Fibroblast of skin of right biceps (primary cell): ENCODE results near the gene TIMM13.

Source experiments
- DNase-seq: peaks from one replicate; pipeline ENCODE4 v3.0.0-alpha.2; 2013

Gene TIMM13

GRCh38 chr19:2454962-2455850 is 27.8 kb upstream of the TIMM13 start:
- no peak for DNase-seq

- no peak for DNase-seq
These were observed 27.0 kb upstream of the TIMM13 start for GRCh38 chr19:2454199-2454961.

- no peak for DNase-seq
These were observed 26.1 kb upstream of the TIMM13 start for GRCh38 chr19:2453431-2454025.

- DNase-seq: no peak
These were observed 24.4 kb upstream of the TIMM13 start for GRCh38 chr19:2451741-2452140.

GRCh38 chr19:2451138-2451537 is 23.8 kb upstream of the TIMM13 start:
- DNase-seq: no peak

GRCh38 chr19:2449019-2449418 is 21.6 kb upstream of the TIMM13 start:
- peak; percentile 20 for DNase-seq

- no peak for DNase-seq
These were observed 19.0 kb upstream of the TIMM13 start for GRCh38 chr19:2446381-2446780.

GRCh38 chr19:2444251-2445002 is 17.0 kb upstream of the TIMM13 start:
- DNase-seq: no peak

- no peak for DNase-seq
These were observed 16.4 kb upstream of the TIMM13 start for GRCh38 chr19:2443785-2444182.

GRCh38 chr19:2443116-2443784 is 15.9 kb upstream of the TIMM13 start:
- DNase-seq: no peak

- no peak for DNase-seq
These were observed 13.8 kb upstream of the TIMM13 start for GRCh38 chr19:2441096-2441752.

- DNase-seq: no peak
These were observed 13.1 kb upstream of the TIMM13 start for GRCh38 chr19:2440515-2440914.

- no peak for DNase-seq
These were observed 10.8 kb upstream of the TIMM13 start for GRCh38 chr19:2438178-2438577.

GRCh38 chr19:2436926-2437325 is 9.5 kb upstream of the TIMM13 start:
- DNase-seq: no peak

- DNase-seq: no peak
These were observed 9.0 kb upstream of the TIMM13 start for GRCh38 chr19:2436384-2436783.

GRCh38 chr19:2434721-2435265 is 7.4 kb upstream of the TIMM13 start:
- DNase-seq: no peak

- DNase-seq: no peak
These were observed 6.9 kb upstream of the TIMM13 start for GRCh38 chr19:2434267-2434666.

- DNase-seq: no peak
These were observed 6.5 kb upstream of the TIMM13 start for GRCh38 chr19:2433854-2434253.

- DNase-seq: no peak
These were observed 4.9 kb upstream of the TIMM13 start for GRCh38 chr19:2432131-2432848.

- no peak for DNase-seq
These were observed 4.1 kb upstream of the TIMM13 start for GRCh38 chr19:2431318-2432055.
